Lower lobe of right lung (tissue), 2 donors: Measurements from ENCODE around the gene PEMT. TPM values are rescaled to one million over a fixed set of nuclear protein-coding genes. Genes with fewer than 3 reads are reported as not detected.
A peak's percentile ranks its signal among the peaks of the same experiment; 100 is the strongest.

ENCODE experiments used
- ATAC-seq, 2 donors: fragments of 200-7000 bp; cut with Tn5 transposase; one replicate each; pipeline ENCODE4 v1.9.1; 2020 to 2022; ENCODE audit warnings: mild to moderate bottlenecking in 2 of 2, moderate library complexity in 2 of 2
- DNase-seq: peaks from one replicate; pipeline ENCODE4 v3.0.0-alpha.2; 2020
- H3K27ac ChIP-seq: fragments of 200-600 bp; one replicate; pipeline ENCODE4 v1.8.0; 2022
- H3K27me3 ChIP-seq: fragments of 200-600 bp; one replicate; pipeline ENCODE4 v1.8.0; 2022; ENCODE audit warnings: low read depth
- H3K36me3 ChIP-seq: fragments of 200-600 bp; one replicate; pipeline ENCODE4 v1.8.0; 2022; ENCODE audit warnings: mild to moderate bottlenecking
- H3K4me1 ChIP-seq: fragments of 200-600 bp; one replicate; pipeline ENCODE4 v1.8.0; 2022
- H3K4me3 ChIP-seq: fragments of 200-600 bp; one replicate; pipeline ENCODE4 v1.8.0; 2022; ENCODE audit warnings: mild to moderate bottlenecking
- H3K9me3 ChIP-seq: fragments of 200-600 bp; one replicate; pipeline ENCODE4 v1.8.0; 2022
- intact Hi-C: fragments of 100-400 bp; cut with DNase I; formaldehyde crosslinking; loops from one replicate; pipeline ENCODE4 v1.11.0; 2022
- total RNA-seq: library from RNA; stranded (reverse); fragmentation: NEBNext Ultra II Directional; extraction: Animal tissue kit (Norgen Biotek cat#: 25700); gene quantifications from one replicate; pipeline ENCODE4 v1.2.1, GENCODE V29; 2021
- TF ChIP-seq, protein P1 (sequence below): fragments of 200-600 bp; IDR thresholded peaks from one replicate; pipeline ENCODE4 v1.8.0; 2022; ENCODE audit warnings: antibody characterized with exemption, mild to moderate bottlenecking
- donor health status: DM: no; HTN: yes; CAD: no; lungs with severe emphysema.

The PEMT gene
- total RNA-seq, 1 donor from 2014 or later, result 20.1 TPM

DNA sequence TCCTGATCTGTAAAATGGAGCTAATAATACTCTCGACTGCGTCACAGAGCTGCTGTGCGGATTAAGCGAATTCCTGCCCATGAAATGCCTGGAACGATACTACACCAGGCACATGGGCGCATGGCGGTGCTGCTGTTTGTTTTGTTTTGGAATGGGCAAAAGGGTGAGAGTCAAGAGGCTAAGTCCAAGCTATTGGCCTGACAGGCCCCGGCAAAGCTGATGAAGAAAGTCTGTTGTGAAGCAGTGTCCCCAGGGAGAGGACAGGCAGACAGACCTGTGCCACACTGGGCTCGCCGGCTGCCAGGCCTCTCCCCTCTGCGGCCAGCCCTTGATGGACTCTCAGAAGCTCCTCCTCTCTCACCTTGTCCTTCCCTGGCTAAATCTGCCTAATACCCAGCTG is 64.0 kb downstream of the PEMT start:
- H3K27ac ChIP-seq, result no peak overlapping the region

DNA sequence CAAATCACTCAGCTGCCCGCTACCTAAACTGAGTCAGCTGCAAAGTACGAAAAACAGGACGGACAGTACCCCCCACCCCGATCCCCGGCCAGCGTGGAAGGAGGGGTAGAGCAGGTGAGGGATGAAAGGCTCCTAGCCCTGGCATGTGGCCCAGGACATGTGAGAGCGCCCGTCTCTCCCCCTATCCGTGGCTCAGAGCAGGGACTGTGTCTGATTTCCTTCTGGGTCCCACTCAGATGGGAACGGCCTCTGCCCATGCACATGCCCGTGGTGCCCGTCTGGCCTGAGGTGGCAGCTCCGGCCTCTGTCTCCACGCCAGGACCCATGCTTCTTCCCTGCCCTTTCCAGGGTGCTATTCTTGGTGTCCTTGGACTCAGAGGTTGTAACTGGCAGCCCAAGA is 65.1 kb downstream of the PEMT start:
- intact Hi-C loops, result no loop called here
- Histone ChIP-seq H3K36me3 (no peaks in the 10 kb centered on the region), H3K9me3 (no peaks in the 10 kb centered on the region), H3K4me3 (no peak overlapping the region), H3K27ac (no peak overlapping the region), H3K27me3 (no peaks in the 10 kb centered on the region), H3K4me1 (peaks cover 12% of the 10 kb centered on the region)
- ATAC-seq (peak; percentile 37 to 54), DNase-seq (no peak)
- TF ChIP-seq, protein P1, sequence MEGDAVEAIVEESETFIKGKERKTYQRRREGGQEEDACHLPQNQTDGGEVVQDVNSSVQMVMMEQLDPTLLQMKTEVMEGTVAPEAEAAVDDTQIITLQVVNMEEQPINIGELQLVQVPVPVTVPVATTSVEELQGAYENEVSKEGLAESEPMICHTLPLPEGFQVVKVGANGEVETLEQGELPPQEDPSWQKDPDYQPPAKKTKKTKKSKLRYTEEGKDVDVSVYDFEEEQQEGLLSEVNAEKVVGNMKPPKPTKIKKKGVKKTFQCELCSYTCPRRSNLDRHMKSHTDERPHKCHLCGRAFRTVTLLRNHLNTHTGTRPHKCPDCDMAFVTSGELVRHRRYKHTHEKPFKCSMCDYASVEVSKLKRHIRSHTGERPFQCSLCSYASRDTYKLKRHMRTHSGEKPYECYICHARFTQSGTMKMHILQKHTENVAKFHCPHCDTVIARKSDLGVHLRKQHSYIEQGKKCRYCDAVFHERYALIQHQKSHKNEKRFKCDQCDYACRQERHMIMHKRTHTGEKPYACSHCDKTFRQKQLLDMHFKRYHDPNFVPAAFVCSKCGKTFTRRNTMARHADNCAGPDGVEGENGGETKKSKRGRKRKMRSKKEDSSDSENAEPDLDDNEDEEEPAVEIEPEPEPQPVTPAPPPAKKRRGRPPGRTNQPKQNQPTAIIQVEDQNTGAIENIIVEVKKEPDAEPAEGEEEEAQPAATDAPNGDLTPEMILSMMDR, result no peak

More for the DNA sequence above, 64.0 kb downstream of the PEMT start:
- Histone ChIP-seq H3K4me1 (peaks cover 12% of the 10 kb centered on the region), H3K27me3 (no peaks in the 10 kb centered on the region), H3K4me3 (no peak overlapping the region), H3K36me3 (no peaks in the 10 kb centered on the region), H3K9me3 (no peaks in the 10 kb centered on the region)
- TF ChIP-seq, protein P1, result no peak
- intact Hi-C loops, result no loop called here
- DNase-seq (no peak), ATAC-seq (peak; percentile 62 to 72)

DNA sequence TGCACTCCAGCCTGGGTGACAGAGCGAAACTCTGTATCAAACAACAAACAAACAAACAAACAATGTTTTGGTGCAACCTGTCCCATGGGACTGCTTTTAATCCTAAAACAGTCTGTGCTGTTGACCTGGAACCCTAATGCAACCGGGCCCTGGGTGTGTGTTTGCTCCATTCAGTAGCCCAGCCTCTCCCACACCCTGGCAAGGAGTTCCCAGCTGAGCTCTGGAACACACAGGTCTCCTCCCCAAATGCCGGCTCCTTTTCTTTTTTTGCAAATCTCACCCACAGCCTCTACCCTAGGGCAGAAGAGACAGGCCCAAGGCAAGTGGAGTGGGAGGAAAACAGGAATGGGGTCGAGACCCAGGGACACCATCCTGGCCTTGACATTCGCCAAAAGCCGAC is 65.6 kb downstream of the PEMT start:
- intact Hi-C loops, result no loop called here
- TF ChIP-seq, protein P1, result no peak
- no peak for DNase-seq
- Histone ChIP-seq H3K36me3 (peaks cover 3% of the 10 kb centered on the region), H3K4me3 (no peak overlapping the region), H3K9me3 (no peaks in the 10 kb centered on the region), H3K27me3 (no peaks in the 10 kb centered on the region), H3K27ac (no peak overlapping the region), H3K4me1 (peaks cover 12% of the 10 kb centered on the region)
- peak in 1 of 2 donors; percentile 17 for ATAC-seq

DNA sequence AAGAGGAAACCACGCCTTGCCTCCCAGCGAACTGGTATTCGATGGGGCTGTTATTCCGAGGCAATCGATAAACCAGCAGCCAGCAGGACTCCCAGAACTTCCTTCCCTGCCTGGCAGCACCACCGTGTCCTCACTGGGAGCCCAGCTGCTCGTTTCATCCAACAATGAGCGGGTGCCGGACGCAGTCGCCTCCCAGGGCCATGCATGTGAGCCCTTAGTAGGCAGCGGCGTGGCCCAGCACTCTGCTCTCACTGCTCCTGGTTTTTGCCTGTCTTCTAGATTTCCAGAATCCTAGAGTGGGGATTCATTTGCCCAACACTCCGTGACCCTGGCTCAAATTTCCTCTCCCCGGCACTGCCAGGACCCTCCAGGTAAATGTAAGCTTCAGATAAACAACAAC is 66.2 kb downstream of the PEMT start:
- H3K27ac ChIP-seq, result no peak overlapping the region
- no peak for DNase-seq
- H3K4me1 ChIP-seq, result peaks cover 12% of the 10 kb centered on the region
- H3K9me3 ChIP-seq, result no peaks in the 10 kb centered on the region
- intact Hi-C loops, result no loop called here
- no peak for ATAC-seq
- H3K27me3 ChIP-seq, result no peaks in the 10 kb centered on the region
- H3K36me3 ChIP-seq, result peaks cover 9% of the 10 kb centered on the region
- TF ChIP-seq, protein P1, result no peak
- H3K4me3 ChIP-seq, result no peak overlapping the region

DNA sequence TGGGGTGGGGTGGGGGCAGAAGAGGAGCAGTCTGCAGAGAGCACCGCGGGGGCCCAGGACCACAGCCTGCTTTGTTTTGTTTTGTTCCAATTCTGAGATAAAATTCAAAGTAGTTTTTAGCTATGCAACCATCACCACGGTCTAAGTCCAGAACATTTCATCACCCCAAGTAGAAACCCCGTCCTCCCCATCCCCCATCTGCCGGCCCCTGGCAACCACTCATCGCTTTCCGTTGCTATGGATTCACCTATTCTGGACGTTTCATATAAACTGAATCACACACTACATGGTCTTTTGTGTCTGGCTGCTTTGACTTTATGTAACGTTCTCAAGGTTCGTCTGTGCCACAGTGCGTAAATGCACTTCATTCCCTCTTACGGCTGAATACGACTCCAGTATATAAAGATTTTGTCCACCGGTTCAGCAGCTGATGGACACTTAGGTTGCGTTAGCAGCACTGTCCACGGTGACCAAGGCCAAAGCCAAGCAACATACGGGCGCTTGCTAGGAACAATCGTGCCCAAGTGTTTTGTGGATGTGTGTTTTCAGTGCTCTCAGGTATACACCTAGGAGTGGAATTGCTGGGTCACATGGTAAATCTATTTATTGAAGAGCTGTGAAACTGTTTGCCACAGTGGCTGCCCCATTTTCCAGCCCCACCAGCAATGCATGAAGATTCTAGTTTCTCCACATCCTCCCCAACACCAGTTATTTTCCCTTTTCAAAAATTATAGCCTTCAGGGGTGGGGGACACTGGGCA is 67.6 kb downstream of the PEMT start:
- TF ChIP-seq, protein P1, result no peak
- Histone ChIP-seq H3K27me3 (no peaks in the 10 kb centered on the region), H3K27ac (no peak overlapping the region), H3K9me3 (no peaks in the 10 kb centered on the region), H3K4me3 (no peak overlapping the region), H3K4me1 (peaks cover 12% of the 10 kb centered on the region), H3K36me3 (peaks cover 12% of the 10 kb centered on the region)
- ATAC-seq (no peak), DNase-seq (no peak)
- intact Hi-C loops, result no loop called here
